Measurements from ENCODE around the gene RNF224.
"Not testable (repeated sequence)": the region's sequence is repeated elsewhere in the genome, so short reads cannot be mapped to it uniquely, and the experiment has no call there.

The RNF224 gene

DNA sequence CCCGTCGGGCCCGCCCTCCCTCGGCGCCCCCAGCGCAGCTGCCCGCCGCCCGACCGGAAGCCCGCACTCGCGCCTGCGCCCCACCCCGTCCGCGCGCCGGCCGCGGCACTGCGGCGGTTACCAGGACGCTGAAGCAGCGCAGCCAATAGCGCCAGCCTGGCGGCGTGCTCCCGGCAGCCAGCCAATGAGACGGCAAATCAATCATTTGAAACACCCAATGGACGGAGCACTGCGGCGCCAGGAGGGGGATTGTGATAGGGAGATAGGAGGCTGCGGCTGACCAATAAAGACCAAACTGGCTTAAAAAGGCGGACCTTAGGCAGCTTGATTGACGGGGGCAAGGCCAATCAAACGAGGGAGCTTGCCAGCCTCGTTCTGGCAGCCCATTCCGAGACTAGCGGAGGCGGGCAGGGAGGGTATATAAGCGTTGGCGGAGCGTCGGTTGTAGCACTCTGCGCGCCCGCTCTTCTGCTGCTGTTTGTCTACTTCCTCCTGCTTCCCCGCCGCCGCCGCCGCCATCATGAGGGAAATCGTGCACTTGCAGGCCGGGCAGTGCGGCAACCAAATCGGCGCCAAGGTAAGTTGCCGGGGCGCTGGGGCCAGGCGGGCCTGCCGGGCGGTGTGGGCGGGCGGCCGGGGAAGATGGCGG is 13.7 kb downstream of the RNF224 start, which contains the start of gene TUBB4B:
Gene TUBB4B (plus strand): TSS at position 447 of the 649 bp plus-strand sequence. CDS start 74 bp downstream, at position 521.
- peak; percentile 100 for DNase-seq (ENCODE audit: low spot score)

GRCh38 chr9:137241490-137242268 is 14.4 kb downstream of the RNF224 start:
- no peak for DNase-seq (ENCODE audit: low spot score)

DNA sequence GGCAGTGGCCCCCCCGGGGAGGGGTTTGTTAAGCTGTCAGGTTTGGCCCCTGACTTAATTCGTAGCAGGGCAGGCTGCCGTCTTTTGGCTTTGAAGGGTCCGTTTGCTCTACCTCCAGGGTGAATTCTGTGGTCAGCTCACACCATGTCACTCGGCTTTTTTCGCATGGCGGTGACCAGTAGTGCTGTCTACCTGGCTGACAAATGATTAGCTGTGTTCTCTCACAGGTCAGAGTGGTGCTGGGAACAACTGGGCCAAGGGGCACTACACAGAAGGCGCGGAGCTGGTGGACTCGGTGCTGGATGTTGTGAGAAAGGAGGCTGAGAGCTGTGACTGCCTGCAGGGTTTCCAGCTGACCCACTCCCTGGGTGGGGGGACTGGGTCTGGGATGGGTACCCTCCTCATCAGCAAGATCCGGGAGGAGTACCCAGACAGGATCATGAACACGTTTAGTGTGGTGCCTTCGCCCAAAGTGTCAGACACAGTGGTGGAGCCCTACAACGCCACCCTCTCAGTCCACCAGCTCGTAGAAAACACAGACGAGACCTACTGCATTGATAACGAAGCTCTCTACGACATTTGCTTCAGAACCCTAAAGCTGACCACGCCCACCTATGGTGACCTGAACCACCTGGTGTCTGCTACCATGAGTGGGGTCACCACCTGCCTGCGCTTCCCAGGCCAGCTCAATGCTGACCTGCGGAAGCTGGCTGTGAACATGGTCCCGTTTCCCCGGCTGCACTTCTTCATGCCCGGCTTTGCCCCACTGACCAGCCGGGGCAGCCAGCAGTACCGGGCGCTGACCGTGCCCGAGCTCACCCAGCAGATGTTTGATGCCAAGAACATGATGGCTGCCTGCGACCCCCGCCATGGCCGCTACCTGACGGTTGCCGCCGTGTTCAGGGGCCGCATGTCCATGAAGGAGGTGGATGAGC is 15.2 kb downstream of the RNF224 start:
- DNase-seq (ENCODE audit: low spot score) = no peak

- not testable (repeated sequence) for DNase-seq (ENCODE audit: low spot score)
Measured at GRCh38 chr9:137243266-137243625, 15.9 kb downstream of the RNF224 start.

DNA sequence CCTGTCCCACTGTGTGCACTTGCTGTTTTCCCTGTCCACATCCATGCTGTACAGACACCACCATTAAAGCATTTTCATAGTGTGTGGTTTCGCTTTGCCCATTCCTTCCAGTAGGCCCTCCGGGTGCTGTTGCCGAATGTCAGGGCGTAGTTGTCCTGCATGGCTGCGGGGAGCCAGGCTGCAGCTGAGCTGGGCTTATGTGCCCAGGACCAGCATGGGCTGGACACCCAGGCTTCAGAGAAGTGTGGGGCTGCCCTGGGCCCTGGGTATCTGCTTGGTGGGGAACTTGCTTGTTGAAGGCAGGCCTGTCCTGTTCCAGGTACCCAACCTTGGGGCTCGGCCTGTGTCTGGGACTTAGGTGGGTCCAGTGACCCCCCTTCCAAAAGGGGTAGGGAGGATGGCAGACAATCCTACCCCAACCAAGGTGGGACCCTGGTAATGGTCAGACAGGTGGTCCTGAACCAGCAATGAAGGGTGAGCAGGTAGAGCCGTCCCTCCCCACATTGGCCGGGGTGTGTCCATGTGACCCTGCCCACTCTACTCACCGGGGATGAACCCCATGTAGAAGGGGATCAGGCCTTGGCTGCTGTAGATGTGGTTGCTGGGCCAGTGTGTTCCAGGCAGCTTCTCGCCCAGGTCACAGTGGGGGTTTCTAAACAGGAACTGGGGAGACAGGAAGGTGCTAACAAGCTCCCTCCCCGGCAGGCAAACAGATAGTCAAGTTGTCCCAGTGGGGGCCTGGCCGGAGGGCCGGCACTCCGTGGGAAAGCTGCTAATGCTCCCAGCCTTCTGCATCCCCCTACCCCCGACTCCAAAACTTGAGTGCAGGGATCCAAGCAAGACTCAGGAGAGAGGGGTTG is 16.6 kb downstream of the RNF224 start:
- no peak for DNase-seq (ENCODE audit: low spot score)

DNA sequence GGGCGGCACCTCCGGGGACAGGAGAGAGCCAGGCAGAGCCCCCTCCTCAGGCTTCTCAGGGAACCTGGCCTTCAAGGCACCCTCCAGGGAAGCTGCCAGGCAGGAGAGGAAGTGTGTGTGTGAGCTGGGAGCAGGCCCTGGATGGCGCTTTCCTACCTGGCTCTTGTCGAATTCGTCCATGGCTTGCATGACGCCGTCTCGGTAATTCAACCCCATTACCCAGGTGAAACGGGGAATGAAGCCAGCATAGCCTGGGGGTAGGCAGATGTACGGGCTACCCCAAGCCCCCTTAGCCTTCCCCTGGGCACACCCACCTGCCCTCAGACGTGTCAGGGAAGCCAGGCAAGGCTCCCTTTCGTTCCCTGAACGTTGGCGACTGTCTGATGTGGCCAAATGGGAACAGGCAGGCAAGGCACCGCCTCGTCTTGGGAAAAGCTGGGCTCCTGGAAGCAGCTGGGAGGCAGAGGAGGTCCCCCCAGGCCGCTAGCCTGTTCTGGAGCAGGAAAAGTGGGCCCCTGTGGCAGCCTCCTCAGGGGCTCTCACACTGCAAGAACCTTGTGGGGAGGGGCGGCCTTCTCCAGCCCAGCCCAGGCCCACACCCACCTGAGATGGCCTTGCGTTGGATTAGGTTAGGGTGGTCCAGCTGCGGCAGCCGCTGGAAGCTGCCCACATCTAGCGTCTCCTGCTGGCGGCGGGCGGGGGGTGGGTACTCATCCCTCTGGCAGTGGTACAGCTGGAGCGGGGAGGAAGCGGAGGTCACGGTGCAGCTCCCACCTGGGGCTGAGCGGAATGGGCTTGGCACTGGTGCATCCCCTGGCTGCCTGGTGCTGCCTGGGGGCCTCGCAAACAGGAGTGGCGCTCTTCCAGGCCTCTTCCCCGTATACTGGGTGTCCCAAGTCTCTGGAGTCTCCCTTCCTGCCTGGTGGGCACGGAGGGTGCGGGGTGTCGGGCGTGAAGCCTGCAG is 17.5 kb downstream of the RNF224 start:
- DNase-seq (ENCODE audit: low spot score) = no peak

- no peak for DNase-seq (ENCODE audit: low spot score)
Measured at GRCh38 chr9:137245450-137246421, 18.4 kb downstream of the RNF224 start.

- no peak for DNase-seq (ENCODE audit: low spot score)
Measured at GRCh38 chr9:137247135-137247915, 20.0 kb downstream of the RNF224 start.

DNA sequence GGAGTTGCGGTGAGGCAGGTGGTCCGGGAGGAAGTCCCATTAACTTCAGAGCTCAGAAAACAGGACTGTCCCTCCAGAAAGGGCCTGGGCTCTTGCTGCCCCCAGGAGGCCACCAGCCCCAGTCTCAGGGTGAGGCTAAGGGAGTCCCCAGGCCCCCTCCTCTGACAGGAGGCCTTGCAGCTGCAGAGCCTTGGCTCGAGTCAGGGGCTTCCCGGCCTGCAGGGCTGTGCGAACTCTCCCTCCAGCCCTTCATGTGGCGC is 20.5 kb downstream of the RNF224 start:
- no peak for DNase-seq (ENCODE audit: low spot score)

DNA sequence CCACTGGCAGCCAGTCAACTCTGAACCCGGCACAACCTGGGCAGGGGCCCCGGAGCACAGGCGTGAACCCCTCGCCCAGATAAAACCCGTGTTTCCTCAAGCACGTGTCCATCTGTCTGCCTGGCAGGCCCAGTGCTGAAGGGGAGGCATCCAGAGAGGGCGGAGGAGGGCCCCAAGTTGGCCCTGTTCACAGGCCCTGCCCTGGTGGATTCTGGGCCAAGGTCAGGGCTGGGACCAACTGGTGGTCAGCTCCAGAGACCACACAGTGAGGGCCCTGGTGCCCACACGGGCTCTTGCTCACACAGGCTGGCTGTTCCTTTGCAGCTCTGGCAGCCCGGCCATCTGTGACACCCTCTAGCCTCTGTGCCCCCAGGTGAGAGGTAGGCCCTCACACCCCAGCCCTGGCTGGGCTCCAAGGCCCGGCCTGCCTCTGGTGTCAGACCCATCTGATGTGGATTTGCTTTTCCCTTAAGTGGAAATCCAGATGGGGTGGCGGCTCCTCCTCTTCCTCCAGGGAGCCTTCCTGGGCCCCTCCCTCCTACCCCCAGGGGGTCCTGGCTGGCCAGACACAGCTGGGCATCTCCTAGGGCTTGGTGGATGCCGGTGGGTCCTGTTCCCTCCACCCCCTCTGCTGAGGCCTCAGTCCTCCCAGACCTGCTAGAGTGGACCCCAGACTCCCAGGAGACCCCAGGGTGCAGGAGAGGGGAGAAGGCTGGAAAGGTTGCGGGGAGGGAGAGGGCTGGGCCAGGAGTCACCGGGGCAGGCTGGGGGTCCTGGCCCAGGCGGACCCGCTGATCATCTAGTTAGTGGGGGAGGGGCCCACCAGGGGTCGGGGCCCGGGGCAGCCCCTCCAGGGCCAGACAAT is 23.3 kb downstream of the RNF224 start:
- no peak for DNase-seq (ENCODE audit: low spot score)

- DNase-seq (ENCODE audit: low spot score) = no peak
Measured at GRCh38 chr9:137251194-137251461, 23.8 kb downstream of the RNF224 start, which contains the start of gene STPG3. STPG3 (plus strand) TSS chr9:137251286; CDS start chr9:137251287, 1 bp downstream.

GRCh38 chr9:137251490-137252268 is 24.4 kb downstream of the RNF224 start:
- no peak for DNase-seq (ENCODE audit: low spot score)

GRCh38 chr9:137252555-137253506 is 25.5 kb downstream of the RNF224 start:
- DNase-seq (ENCODE audit: low spot score) = no peak

DNA sequence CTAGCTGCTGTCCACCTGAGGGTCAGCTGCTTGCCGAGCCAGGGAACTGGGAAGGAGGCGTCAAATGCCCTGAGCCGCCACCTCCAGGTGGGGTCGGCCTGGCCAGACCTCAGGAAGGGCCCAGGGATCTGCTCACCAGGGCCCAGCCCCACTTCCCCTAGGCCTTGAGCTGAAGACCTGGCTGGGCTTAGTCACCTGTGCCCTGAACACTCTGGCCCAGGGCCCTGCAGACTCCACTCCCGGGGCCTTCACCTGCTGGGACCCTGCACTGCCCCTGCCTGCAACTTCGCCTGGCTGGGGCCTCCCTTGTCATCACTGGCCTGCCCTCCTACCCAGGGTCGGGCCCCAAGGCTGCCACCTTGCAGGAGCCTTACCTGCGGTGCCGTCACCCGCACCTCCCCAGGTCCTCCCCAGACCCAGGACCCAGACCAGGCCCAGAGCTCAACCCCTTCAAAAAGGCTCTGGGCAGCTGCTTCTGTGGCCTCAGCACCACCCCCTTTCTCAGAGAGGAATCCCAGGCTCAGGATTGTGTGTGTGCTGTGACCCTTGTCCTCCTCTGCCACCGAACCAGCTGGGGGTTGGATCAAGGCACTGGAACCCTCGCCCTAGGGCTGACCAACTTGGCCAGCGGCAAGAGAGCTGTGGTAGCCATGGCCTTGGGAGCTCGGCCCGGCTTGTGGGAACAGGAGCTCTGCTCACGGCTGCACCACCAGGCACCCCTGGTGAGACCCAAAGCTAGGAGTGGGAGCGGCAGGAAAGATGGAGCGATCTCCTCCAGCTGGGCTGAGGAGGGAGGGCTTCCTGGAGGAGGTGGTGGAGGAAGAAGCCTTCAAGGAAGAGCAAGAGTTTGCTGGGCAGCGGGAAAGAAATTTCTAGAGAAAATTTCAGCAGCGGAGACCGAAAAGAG is 26.7 kb downstream of the RNF224 start:
- DNase-seq (ENCODE audit: low spot score) = no peak
